ENCODE results near the gene ATP5F1E. TPM values are rescaled to one million over a fixed set of nuclear protein-coding genes. Genes with fewer than 3 reads are reported as not detected.

Gene ATP5F1E
- total RNA-seq, 1 experiment from 2014 or later = 41.1 TPM

DNA sequence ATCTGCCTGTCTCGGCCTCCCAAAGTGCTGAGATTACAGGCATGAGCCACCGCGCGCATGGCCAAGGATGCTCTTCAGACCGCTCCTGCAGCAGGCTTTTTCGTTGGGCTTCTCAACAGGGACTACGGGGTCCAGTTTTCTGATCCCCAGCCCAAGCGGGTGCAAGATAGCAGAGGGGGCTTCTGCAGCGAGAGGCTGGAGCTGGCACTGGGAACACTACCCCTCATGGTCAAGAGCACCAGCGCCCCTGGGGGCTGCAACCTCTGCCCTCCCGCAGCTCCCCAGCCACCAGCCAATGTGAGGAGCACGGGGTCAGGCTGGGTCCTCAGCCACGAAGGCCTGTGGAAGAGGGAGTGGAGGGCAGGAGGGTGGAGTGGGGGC, 31.1 kb downstream of the ATP5F1E start:
- peaks cover 3% of the 10 kb centered on the region; the same call in 1 of the 2 replicates for H3K27me3 Mint-ChIP-seq (ENCODE audit: low read depth)
- no peak overlapping the region for H3K4me3 Mint-ChIP-seq
- H3K36me3 Mint-ChIP-seq = peaks cover 9% of the 10 kb centered on the region
- TF ChIP-seq, protein P1, sequence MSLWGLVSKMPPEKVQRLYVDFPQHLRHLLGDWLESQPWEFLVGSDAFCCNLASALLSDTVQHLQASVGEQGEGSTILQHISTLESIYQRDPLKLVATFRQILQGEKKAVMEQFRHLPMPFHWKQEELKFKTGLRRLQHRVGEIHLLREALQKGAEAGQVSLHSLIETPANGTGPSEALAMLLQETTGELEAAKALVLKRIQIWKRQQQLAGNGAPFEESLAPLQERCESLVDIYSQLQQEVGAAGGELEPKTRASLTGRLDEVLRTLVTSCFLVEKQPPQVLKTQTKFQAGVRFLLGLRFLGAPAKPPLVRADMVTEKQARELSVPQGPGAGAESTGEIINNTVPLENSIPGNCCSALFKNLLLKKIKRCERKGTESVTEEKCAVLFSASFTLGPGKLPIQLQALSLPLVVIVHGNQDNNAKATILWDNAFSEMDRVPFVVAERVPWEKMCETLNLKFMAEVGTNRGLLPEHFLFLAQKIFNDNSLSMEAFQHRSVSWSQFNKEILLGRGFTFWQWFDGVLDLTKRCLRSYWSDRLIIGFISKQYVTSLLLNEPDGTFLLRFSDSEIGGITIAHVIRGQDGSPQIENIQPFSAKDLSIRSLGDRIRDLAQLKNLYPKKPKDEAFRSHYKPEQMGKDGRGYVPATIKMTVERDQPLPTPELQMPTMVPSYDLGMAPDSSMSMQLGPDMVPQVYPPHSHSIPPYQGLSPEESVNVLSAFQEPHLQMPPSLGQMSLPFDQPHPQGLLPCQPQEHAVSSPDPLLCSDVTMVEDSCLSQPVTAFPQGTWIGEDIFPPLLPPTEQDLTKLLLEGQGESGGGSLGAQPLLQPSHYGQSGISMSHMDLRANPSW (CRISPR knock-in tag; conservative IDR thresholded peaks at IDR 0.05; ENCODE audit: low read depth) = no peak
- no peak for TF ChIP-seq ZNF232 (CRISPR knock-in tag; IDR thresholded peaks at IDR 0.05)
- TF ChIP-seq, protein P2, sequence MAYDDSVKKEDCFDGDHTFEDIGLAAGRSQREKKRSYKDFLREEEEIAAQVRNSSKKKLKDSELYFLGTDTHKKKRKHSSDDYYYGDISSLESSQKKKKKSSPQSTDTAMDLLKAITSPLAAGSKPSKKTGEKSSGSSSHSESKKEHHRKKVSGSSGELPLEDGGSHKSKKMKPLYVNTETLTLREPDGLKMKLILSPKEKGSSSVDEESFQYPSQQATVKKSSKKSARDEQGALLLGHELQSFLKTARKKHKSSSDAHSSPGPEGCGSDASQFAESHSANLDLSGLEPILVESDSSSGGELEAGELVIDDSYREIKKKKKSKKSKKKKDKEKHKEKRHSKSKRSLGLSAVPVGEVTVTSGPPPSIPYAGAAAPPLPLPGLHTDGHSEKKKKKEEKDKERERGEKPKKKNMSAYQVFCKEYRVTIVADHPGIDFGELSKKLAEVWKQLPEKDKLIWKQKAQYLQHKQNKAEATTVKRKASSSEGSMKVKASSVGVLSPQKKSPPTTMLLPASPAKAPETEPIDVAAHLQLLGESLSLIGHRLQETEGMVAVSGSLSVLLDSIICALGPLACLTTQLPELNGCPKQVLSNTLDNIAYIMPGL (CRISPR knock-in tag; IDR thresholded peaks at IDR 0.05) = no peak
- no peak for TF ChIP-seq ZNF219 (CRISPR knock-in tag; IDR thresholded peaks at IDR 0.05; ENCODE audit: borderline replicate concordance)
- no peak for TF ChIP-seq TCF7 (CRISPR knock-in tag; IDR thresholded peaks at IDR 0.05; ENCODE audit: low read depth)
- TF ChIP-seq JAZF1 (CRISPR knock-in tag; IDR thresholded peaks at IDR 0.05) = no peak
- TF ChIP-seq, protein P3, sequence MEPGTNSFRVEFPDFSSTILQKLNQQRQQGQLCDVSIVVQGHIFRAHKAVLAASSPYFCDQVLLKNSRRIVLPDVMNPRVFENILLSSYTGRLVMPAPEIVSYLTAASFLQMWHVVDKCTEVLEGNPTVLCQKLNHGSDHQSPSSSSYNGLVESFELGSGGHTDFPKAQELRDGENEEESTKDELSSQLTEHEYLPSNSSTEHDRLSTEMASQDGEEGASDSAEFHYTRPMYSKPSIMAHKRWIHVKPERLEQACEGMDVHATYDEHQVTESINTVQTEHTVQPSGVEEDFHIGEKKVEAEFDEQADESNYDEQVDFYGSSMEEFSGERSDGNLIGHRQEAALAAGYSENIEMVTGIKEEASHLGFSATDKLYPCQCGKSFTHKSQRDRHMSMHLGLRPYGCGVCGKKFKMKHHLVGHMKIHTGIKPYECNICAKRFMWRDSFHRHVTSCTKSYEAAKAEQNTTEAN (CRISPR knock-in tag; IDR thresholded peaks at IDR 0.05) = no peak
- TF ChIP-seq GABPB1 (CRISPR knock-in tag; IDR thresholded peaks at IDR 0.05) = no peak
- no peak for TF ChIP-seq KAT7 (CRISPR knock-in tag; IDR thresholded peaks at IDR 0.05; ENCODE audit: borderline replicate concordance)
- TF ChIP-seq CREM (CRISPR knock-in tag; IDR thresholded peaks at IDR 0.05) = no peak
- H3K9me3 Mint-ChIP-seq = no peaks in the 10 kb centered on the region
- POLR2A ChIA-PET = interaction anchor here (0.5 kb wide), 1 partner anchor 432 kb away, joined by 9 read pairs; no protein-coding TSS in a partner anchor
- DNase-seq (ENCODE audit: low spot score) (no peak), ATAC-seq (no peak)
- no peak overlapping the region for H3K27ac Mint-ChIP-seq
- CTCF ChIA-PET = no interaction called here
- H3K4me1 Mint-ChIP-seq = peaks cover 12% of the 10 kb centered on the region

DNA sequence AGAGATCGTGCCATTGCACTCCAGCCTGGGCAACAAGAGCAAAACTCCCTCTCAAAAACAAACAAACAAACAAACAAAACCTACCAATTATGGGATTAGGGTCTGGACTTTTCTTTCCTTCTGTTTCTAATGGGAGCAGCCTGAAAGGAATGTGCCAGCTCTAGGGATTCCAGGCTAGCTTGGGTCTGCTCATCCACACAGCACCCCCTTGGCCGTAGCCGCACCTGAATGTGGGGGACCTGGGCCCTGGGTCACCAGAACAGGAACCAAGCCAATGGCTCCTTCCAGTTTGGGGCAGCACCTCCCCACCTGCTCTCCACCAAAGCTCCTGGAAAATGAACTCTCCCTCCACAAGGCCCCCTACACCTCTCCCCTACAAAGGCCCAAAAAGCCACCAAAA, 31.8 kb downstream of the ATP5F1E start:
- H3K36me3 Mint-ChIP-seq = peaks cover 16% of the 10 kb centered on the region
- no peak for TF ChIP-seq ZNF121 (CRISPR knock-in tag; IDR thresholded peaks at IDR 0.05)
- no peak for TF ChIP-seq KAT7 (CRISPR knock-in tag; IDR thresholded peaks at IDR 0.05; ENCODE audit: borderline replicate concordance)
- TF ChIP-seq, protein P4, sequence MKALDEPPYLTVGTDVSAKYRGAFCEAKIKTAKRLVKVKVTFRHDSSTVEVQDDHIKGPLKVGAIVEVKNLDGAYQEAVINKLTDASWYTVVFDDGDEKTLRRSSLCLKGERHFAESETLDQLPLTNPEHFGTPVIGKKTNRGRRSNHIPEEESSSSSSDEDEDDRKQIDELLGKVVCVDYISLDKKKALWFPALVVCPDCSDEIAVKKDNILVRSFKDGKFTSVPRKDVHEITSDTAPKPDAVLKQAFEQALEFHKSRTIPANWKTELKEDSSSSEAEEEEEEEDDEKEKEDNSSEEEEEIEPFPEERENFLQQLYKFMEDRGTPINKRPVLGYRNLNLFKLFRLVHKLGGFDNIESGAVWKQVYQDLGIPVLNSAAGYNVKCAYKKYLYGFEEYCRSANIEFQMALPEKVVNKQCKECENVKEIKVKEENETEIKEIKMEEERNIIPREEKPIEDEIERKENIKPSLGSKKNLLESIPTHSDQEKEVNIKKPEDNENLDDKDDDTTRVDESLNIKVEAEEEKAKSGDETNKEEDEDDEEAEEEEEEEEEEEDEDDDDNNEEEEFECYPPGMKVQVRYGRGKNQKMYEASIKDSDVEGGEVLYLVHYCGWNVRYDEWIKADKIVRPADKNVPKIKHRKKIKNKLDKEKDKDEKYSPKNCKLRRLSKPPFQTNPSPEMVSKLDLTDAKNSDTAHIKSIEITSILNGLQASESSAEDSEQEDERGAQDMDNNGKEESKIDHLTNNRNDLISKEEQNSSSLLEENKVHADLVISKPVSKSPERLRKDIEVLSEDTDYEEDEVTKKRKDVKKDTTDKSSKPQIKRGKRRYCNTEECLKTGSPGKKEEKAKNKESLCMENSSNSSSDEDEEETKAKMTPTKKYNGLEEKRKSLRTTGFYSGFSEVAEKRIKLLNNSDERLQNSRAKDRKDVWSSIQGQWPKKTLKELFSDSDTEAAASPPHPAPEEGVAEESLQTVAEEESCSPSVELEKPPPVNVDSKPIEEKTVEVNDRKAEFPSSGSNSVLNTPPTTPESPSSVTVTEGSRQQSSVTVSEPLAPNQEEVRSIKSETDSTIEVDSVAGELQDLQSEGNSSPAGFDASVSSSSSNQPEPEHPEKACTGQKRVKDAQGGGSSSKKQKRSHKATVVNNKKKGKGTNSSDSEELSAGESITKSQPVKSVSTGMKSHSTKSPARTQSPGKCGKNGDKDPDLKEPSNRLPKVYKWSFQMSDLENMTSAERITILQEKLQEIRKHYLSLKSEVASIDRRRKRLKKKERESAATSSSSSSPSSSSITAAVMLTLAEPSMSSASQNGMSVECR (CRISPR knock-in tag; IDR thresholded peaks at IDR 0.05; ENCODE audit: borderline replicate concordance) = no peak
- TF ChIP-seq, protein P5, sequence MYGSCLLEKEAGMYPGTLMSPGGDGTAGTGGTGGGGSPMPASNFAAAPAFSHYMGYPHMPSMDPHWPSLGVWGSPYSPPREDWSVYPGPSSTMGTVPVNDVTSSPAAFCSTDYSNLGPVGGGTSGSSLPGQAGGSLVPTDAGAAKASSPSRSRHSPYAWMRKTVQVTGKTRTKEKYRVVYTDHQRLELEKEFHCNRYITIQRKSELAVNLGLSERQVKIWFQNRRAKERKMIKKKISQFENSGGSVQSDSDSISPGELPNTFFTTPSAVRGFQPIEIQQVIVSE (CRISPR knock-in tag; IDR thresholded peaks at IDR 0.05; ENCODE audit: borderline replicate concordance) = no peak
- TF ChIP-seq, protein P6, sequence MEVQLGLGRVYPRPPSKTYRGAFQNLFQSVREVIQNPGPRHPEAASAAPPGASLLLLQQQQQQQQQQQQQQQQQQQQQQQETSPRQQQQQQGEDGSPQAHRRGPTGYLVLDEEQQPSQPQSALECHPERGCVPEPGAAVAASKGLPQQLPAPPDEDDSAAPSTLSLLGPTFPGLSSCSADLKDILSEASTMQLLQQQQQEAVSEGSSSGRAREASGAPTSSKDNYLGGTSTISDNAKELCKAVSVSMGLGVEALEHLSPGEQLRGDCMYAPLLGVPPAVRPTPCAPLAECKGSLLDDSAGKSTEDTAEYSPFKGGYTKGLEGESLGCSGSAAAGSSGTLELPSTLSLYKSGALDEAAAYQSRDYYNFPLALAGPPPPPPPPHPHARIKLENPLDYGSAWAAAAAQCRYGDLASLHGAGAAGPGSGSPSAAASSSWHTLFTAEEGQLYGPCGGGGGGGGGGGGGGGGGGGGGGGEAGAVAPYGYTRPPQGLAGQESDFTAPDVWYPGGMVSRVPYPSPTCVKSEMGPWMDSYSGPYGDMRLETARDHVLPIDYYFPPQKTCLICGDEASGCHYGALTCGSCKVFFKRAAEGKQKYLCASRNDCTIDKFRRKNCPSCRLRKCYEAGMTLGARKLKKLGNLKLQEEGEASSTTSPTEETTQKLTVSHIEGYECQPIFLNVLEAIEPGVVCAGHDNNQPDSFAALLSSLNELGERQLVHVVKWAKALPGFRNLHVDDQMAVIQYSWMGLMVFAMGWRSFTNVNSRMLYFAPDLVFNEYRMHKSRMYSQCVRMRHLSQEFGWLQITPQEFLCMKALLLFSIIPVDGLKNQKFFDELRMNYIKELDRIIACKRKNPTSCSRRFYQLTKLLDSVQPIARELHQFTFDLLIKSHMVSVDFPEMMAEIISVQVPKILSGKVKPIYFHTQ (CRISPR knock-in tag; IDR thresholded peaks at IDR 0.05) = no peak
- TF ChIP-seq, protein P7, sequence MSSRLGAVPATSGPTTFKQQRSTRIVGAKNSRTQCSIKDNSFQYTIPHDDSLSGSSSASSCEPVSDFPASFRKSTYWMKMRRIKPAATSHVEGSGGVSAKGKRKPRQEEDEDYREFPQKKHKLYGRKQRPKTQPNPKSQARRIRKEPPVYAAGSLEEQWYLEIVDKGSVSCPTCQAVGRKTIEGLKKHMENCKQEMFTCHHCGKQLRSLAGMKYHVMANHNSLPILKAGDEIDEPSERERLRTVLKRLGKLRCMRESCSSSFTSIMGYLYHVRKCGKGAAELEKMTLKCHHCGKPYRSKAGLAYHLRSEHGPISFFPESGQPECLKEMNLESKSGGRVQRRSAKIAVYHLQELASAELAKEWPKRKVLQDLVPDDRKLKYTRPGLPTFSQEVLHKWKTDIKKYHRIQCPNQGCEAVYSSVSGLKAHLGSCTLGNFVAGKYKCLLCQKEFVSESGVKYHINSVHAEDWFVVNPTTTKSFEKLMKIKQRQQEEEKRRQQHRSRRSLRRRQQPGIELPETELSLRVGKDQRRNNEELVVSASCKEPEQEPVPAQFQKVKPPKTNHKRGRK (CRISPR knock-in tag; IDR thresholded peaks at IDR 0.05; ENCODE audit: borderline replicate concordance) = no peak
- POLR2A ChIA-PET = no interaction called here
- H3K27me3 Mint-ChIP-seq (ENCODE audit: low read depth) = no peaks in the 10 kb centered on the region; the same call in 1 of the 2 replicates
- H3K4me3 Mint-ChIP-seq = no peak overlapping the region
- DNase-seq (ENCODE audit: low spot score) (no peak), ATAC-seq (no peak)
- no peaks in the 10 kb centered on the region for H3K9me3 Mint-ChIP-seq
- CTCF ChIA-PET = interaction anchor here (0.8 kb wide), 1 partner anchor 455 kb away, joined by 3 read pairs; no protein-coding TSS in a partner anchor
- H3K4me1 Mint-ChIP-seq = peaks cover 10% of the 10 kb centered on the region
- no peak overlapping the region for H3K27ac Mint-ChIP-seq
